GF-D8 (cell line): Measurements from ENCODE around the gene CCDC121.

Experiments used
- DNase-seq: peaks from one replicate; lab custom pipeline; 2025; lab: John Stamatoyannopoulos, UW

The CCDC121 gene

GRCh38 chr2:27582129-27582694, 46.6 kb downstream of the CCDC121 start:
- DNase-seq: no peak

- no peak for DNase-seq
These were observed 47.2 kb downstream of the CCDC121 start for GRCh38 chr2:27581417-27582128.
